Activated CD4-positive, alpha-beta T cell treated with anti-CD3 and anti-CD28 coated beads, Interleukin-2, amount 10 ng/mL, durations not matched to agents 24 days and 14 days (primary cell): ENCODE results near the gene ADCYAP1R1. TPM values are rescaled to one million over a fixed set of nuclear protein-coding genes. Genes with fewer than 3 reads are reported as not detected.

Experiments
- DNase-seq: peaks from one replicate; pipeline ENCODE4 v3.0.0; 2022
- H3K27ac Mint-ChIP-seq: one replicate; pipeline ENCODE4 v1.8.0; 2022; ENCODE audit warnings: mild to moderate bottlenecking, mixed read lengths
- H3K27me3 Mint-ChIP-seq: one replicate; pipeline ENCODE4 v1.8.0; 2022; ENCODE audit warnings: mixed read lengths
- H3K36me3 Mint-ChIP-seq: one replicate; pipeline ENCODE4 v1.8.0; 2022; ENCODE audit warnings: low read depth, mild to moderate bottlenecking, mixed read lengths
- H3K4me1 Mint-ChIP-seq: one replicate; pipeline ENCODE4 v1.8.0; 2021; ENCODE audit warnings: mixed read lengths
- H3K4me3 Mint-ChIP-seq: one replicate; pipeline ENCODE4 v1.8.0; 2022; ENCODE audit warnings: mild to moderate bottlenecking, moderate library complexity, mixed read lengths
- H3K9me3 Mint-ChIP-seq: one replicate; pipeline ENCODE4 v1.8.0; 2021; ENCODE audit warnings: mixed read lengths
- intact Hi-C: fragments of 100-400 bp; cut with micrococcal nuclease; formaldehyde crosslinking; loops from one replicate; pipeline ENCODE4 v1.15.1; 2023
- total RNA-seq: library from RNA; stranded (reverse); gene quantifications from 2 replicates; pipeline ENCODE4 v1.2.3, GENCODE V29; 2022

Gene ADCYAP1R1
- total RNA-seq, 1 donor from 2014 or later: not detected

GRCh38 chr7:31052841-31053601, 913 bp downstream of the ADCYAP1R1 start:
- Mint-ChIP-seq H3K36me3 (no peaks in the 10 kb centered on the region), H3K4me3 (no peak overlapping the region), H3K27me3 (peaks cover 36% of the 10 kb centered on the region), H3K27ac (no peak overlapping the region), H3K4me1 (no peaks in the 10 kb centered on the region), H3K9me3 (no peaks in the 10 kb centered on the region)
- intact Hi-C loops: no loop called here
- DNase-seq: no peak

- Mint-ChIP-seq H3K27me3 (peaks cover 36% of the 10 kb centered on the region), H3K4me3 (no peak overlapping the region), H3K27ac (no peak overlapping the region), H3K9me3 (no peaks in the 10 kb centered on the region), H3K36me3 (no peaks in the 10 kb centered on the region), H3K4me1 (no peaks in the 10 kb centered on the region)
- intact Hi-C loops: no loop called here
- no peak for DNase-seq
These were observed 1.9 kb downstream of the ADCYAP1R1 start for GRCh38 chr7:31053986-31054385.

GRCh38 chr7:31054608-31055278, 2.6 kb downstream of the ADCYAP1R1 start:
- Mint-ChIP-seq H3K4me1 (no peaks in the 10 kb centered on the region), H3K27me3 (peaks cover 34% of the 10 kb centered on the region), H3K9me3 (no peaks in the 10 kb centered on the region), H3K36me3 (no peaks in the 10 kb centered on the region), H3K4me3 (no peak overlapping the region), H3K27ac (no peak overlapping the region)
- intact Hi-C loops: no loop called here
- no peak for DNase-seq

GRCh38 chr7:31055471-31055870, 3.4 kb downstream of the ADCYAP1R1 start:
- no peaks in the 10 kb centered on the region for H3K36me3 Mint-ChIP-seq
- H3K9me3 Mint-ChIP-seq: no peaks in the 10 kb centered on the region
- DNase-seq: no peak
- no peaks in the 10 kb centered on the region for H3K4me1 Mint-ChIP-seq
- intact Hi-C loops: no loop called here
- peaks cover 31% of the 10 kb centered on the region for H3K27me3 Mint-ChIP-seq
- no peak overlapping the region for H3K4me3 Mint-ChIP-seq
- H3K27ac Mint-ChIP-seq: no peak overlapping the region

GRCh38 chr7:31056775-31057346, 4.8 kb downstream of the ADCYAP1R1 start:
- Mint-ChIP-seq H3K27me3 (peaks cover 18% of the 10 kb centered on the region), H3K4me1 (no peaks in the 10 kb centered on the region), H3K9me3 (no peaks in the 10 kb centered on the region), H3K36me3 (no peaks in the 10 kb centered on the region), H3K4me3 (no peak overlapping the region), H3K27ac (no peak overlapping the region)
- DNase-seq: no peak
- intact Hi-C loops: no loop called here

- no peaks in the 10 kb centered on the region for H3K36me3 Mint-ChIP-seq
- no peaks in the 10 kb centered on the region for H3K4me1 Mint-ChIP-seq
- DNase-seq: no peak
- H3K27ac Mint-ChIP-seq: no peak overlapping the region
- peaks cover 12% of the 10 kb centered on the region for H3K27me3 Mint-ChIP-seq
- no peaks in the 10 kb centered on the region for H3K9me3 Mint-ChIP-seq
- H3K4me3 Mint-ChIP-seq: no peak overlapping the region
- intact Hi-C loops: no loop called here
These were observed 6.0 kb downstream of the ADCYAP1R1 start for GRCh38 chr7:31058122-31058521.

- intact Hi-C loops: no loop called here
- H3K27ac Mint-ChIP-seq: no peak overlapping the region
- no peaks in the 10 kb centered on the region for H3K4me1 Mint-ChIP-seq
- DNase-seq: no peak
- H3K36me3 Mint-ChIP-seq: no peaks in the 10 kb centered on the region
- no peaks in the 10 kb centered on the region for H3K9me3 Mint-ChIP-seq
- H3K4me3 Mint-ChIP-seq: no peak overlapping the region
- peaks cover 9% of the 10 kb centered on the region for H3K27me3 Mint-ChIP-seq
These were observed 6.6 kb downstream of the ADCYAP1R1 start for GRCh38 chr7:31058688-31059087.

GRCh38 chr7:31059551-31059950, 7.4 kb downstream of the ADCYAP1R1 start:
- no peak overlapping the region for H3K4me3 Mint-ChIP-seq
- no peaks in the 10 kb centered on the region for H3K9me3 Mint-ChIP-seq
- no peak for DNase-seq
- peaks cover 1% of the 10 kb centered on the region for H3K27me3 Mint-ChIP-seq
- intact Hi-C loops: no loop called here
- H3K4me1 Mint-ChIP-seq: no peaks in the 10 kb centered on the region
- no peaks in the 10 kb centered on the region for H3K36me3 Mint-ChIP-seq
- H3K27ac Mint-ChIP-seq: no peak overlapping the region

GRCh38 chr7:31061185-31061584, 9.1 kb downstream of the ADCYAP1R1 start:
- Mint-ChIP-seq H3K27me3 (no peaks in the 10 kb centered on the region), H3K36me3 (no peaks in the 10 kb centered on the region), H3K9me3 (no peaks in the 10 kb centered on the region), H3K4me3 (no peak overlapping the region), H3K4me1 (no peaks in the 10 kb centered on the region), H3K27ac (no peak overlapping the region)
- intact Hi-C loops: no loop called here
- DNase-seq: no peak

GRCh38 chr7:31062746-31063435, 10.8 kb downstream of the ADCYAP1R1 start:
- Mint-ChIP-seq H3K36me3 (no peaks in the 10 kb centered on the region), H3K27ac (no peak overlapping the region), H3K4me3 (no peak overlapping the region), H3K27me3 (no peaks in the 10 kb centered on the region), H3K4me1 (no peaks in the 10 kb centered on the region), H3K9me3 (no peaks in the 10 kb centered on the region)
- DNase-seq: no peak
- intact Hi-C loops: no loop called here

GRCh38 chr7:31065021-31065593, 13.0 kb downstream of the ADCYAP1R1 start:
- H3K4me3 Mint-ChIP-seq: no peak overlapping the region
- H3K27ac Mint-ChIP-seq: no peak overlapping the region
- intact Hi-C loops: no loop called here
- no peaks in the 10 kb centered on the region for H3K36me3 Mint-ChIP-seq
- no peak for DNase-seq
- no peaks in the 10 kb centered on the region for H3K27me3 Mint-ChIP-seq
- H3K9me3 Mint-ChIP-seq: no peaks in the 10 kb centered on the region
- no peaks in the 10 kb centered on the region for H3K4me1 Mint-ChIP-seq

- Mint-ChIP-seq H3K4me3 (no peak overlapping the region), H3K4me1 (no peaks in the 10 kb centered on the region), H3K27me3 (no peaks in the 10 kb centered on the region), H3K9me3 (no peaks in the 10 kb centered on the region), H3K36me3 (no peaks in the 10 kb centered on the region), H3K27ac (no peak overlapping the region)
- intact Hi-C loops: no loop called here
- DNase-seq: no peak
These were observed 13.7 kb downstream of the ADCYAP1R1 start for GRCh38 chr7:31065840-31066239.

- intact Hi-C loops: no loop called here
- no peaks in the 10 kb centered on the region for H3K9me3 Mint-ChIP-seq
- no peaks in the 10 kb centered on the region for H3K27me3 Mint-ChIP-seq
- no peak overlapping the region for H3K27ac Mint-ChIP-seq
- H3K4me1 Mint-ChIP-seq: no peaks in the 10 kb centered on the region
- no peak overlapping the region for H3K4me3 Mint-ChIP-seq
- H3K36me3 Mint-ChIP-seq: no peaks in the 10 kb centered on the region
- DNase-seq: no peak
These were observed 14.5 kb downstream of the ADCYAP1R1 start for GRCh38 chr7:31066516-31067130.
